Upper lobe of right lung (tissue), 1 donor: ENCODE measurements around the gene SF1. TPM values are rescaled to one million over a fixed set of nuclear protein-coding genes. Genes with fewer than 3 reads are reported as not detected.
"Not testable (repeated sequence)": the region's sequence is repeated elsewhere in the genome, so short reads cannot be mapped to it uniquely, and the experiment has no call there.

Experiments used
- ATAC-seq: fragments of 200-7000 bp; cut with Tn5 transposase; one replicate; pipeline ENCODE4 v1.9.1; 2020; ENCODE audit warnings: mild to moderate bottlenecking, moderate library complexity
- DNase-seq: peaks from one replicate; pipeline ENCODE4 v3.0.0-alpha.2; 2020
- H3K27ac ChIP-seq: fragments of 200-600 bp; one replicate; pipeline ENCODE4 v1.8.0; 2022
- H3K27me3 ChIP-seq: fragments of 200-600 bp; one replicate; pipeline ENCODE4 v1.8.0; 2022; ENCODE audit warnings: mild to moderate bottlenecking
- H3K36me3 ChIP-seq: fragments of 200-600 bp; one replicate; pipeline ENCODE4 v1.8.0; 2022
- H3K4me1 ChIP-seq: fragments of 200-600 bp; one replicate; pipeline ENCODE4 v1.8.0; 2022
- H3K4me3 ChIP-seq: fragments of 200-600 bp; one replicate; pipeline ENCODE4 v1.8.0; 2022; ENCODE audit warnings: mild to moderate bottlenecking
- H3K9me3 ChIP-seq: fragments of 200-600 bp; one replicate; pipeline ENCODE4 v1.8.0; 2022
- intact Hi-C: fragments of 100-400 bp; cut with DNase I; formaldehyde crosslinking; loops from one replicate; pipeline ENCODE4 v1.11.0; 2022
- total RNA-seq: library from RNA; stranded (reverse); fragmentation: NEBNext Ultra II Directional; extraction: Animal tissue kit (Norgen Biotek cat#: 25700); gene quantifications from one replicate; pipeline ENCODE4 v1.2.1, GENCODE V29; 2021
- TF ChIP-seq, protein P1 (sequence below): fragments of 200-600 bp; IDR thresholded peaks from one replicate; pipeline ENCODE4 v1.8.0; 2022; ENCODE audit warnings: antibody characterized with exemption
- donor health status: DM: no; HTN: yes; CAD: no; lungs with severe emphysema.

The SF1 gene
- total RNA-seq, 1 donor from 2014 or later = 294 TPM

DNA sequence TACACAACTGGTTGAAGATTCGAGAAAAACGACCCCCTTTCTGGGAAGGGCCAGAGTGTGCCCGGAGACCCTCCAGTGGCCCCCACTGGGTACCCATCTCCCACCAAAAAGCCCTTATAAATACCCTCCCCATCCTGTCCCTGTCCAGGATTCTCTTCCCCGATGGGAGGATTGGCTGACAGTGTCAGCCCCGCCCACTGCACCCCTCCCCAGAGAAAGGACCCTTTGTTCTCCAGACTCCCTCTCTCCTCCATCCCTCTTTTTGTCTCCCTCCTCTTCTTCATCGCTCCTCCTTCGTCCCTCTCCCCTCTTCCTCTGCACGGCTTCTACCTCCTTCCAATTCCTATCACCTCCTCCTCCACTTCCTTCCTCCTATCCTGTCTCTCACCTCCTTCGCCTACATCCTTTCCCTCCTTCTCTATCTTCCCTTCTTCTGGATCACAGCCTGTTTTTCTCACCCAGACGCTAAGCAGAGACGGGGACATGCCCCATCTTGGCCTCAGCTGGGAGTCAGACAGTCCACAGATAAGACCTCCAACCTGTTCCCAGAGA, 45.3 kb upstream of the SF1 start:
- H3K9me3 ChIP-seq = no peaks in the 10 kb centered on the region
- TF ChIP-seq, protein P1, sequence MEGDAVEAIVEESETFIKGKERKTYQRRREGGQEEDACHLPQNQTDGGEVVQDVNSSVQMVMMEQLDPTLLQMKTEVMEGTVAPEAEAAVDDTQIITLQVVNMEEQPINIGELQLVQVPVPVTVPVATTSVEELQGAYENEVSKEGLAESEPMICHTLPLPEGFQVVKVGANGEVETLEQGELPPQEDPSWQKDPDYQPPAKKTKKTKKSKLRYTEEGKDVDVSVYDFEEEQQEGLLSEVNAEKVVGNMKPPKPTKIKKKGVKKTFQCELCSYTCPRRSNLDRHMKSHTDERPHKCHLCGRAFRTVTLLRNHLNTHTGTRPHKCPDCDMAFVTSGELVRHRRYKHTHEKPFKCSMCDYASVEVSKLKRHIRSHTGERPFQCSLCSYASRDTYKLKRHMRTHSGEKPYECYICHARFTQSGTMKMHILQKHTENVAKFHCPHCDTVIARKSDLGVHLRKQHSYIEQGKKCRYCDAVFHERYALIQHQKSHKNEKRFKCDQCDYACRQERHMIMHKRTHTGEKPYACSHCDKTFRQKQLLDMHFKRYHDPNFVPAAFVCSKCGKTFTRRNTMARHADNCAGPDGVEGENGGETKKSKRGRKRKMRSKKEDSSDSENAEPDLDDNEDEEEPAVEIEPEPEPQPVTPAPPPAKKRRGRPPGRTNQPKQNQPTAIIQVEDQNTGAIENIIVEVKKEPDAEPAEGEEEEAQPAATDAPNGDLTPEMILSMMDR = no peak
- no peak overlapping the region for H3K27ac ChIP-seq
- H3K4me3 ChIP-seq = no peak overlapping the region
- no peaks in the 10 kb centered on the region for H3K36me3 ChIP-seq
- intact Hi-C loops = no loop called here
- no peaks in the 10 kb centered on the region for H3K4me1 ChIP-seq
- H3K27me3 ChIP-seq = no peaks in the 10 kb centered on the region
- ATAC-seq (no peak), DNase-seq (no peak)

DNA sequence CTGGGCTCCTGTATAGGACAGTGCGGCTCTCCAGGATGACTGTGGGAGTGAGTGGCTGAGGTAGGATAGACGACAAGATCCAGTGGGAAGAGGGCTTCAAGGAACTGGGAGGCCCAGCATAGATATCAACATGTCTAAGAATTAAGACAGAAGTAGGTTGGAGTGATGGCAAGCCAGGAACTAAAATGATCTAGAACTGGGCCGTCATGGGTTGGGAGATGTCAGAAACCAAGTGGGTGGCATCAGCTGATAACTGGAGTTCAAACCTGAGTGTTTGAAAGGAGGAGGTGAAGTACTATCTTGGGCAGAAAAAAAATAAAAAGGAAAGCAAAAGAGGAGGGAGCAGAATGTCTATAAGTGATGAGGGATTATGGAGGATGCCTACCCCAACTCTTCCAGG, 39.1 kb upstream of the SF1 start:
- no peak for DNase-seq
- no peaks in the 10 kb centered on the region for H3K36me3 ChIP-seq
- H3K27me3 ChIP-seq = no peaks in the 10 kb centered on the region
- no peaks in the 10 kb centered on the region for H3K9me3 ChIP-seq
- intact Hi-C loops = no loop called here
- TF ChIP-seq, protein P1 = no peak
- ATAC-seq = no peak
- H3K4me1 ChIP-seq = no peaks in the 10 kb centered on the region
- no peak overlapping the region for H3K4me3 ChIP-seq
- H3K27ac ChIP-seq = no peak overlapping the region

DNA sequence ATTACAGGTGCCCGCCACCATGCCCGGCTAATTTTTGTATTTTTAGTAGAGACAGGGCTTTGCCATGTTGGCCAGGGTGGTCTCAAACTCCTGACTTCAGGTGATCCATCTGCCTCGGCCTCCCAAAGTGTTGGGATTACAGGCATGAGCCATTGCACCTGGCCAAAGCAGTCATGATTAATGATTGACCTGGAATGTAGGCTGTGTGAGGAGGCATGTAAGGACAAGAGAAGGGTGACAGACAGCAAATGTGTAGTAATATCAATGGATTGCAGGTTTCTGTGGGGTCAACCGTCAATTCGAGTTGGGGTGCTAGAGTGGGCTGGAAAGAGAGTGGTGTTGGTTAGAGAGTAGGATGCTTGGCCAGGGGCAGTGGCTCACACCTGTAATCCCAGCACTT, 37.1 kb upstream of the SF1 start:
- H3K9me3 ChIP-seq, H3K4me1 ChIP-seq, H3K36me3 ChIP-seq, H3K4me3 ChIP-seq, H3K27ac ChIP-seq, intact Hi-C loops, H3K27me3 ChIP-seq, ATAC-seq, DNase-seq: not testable (repeated sequence)

DNA sequence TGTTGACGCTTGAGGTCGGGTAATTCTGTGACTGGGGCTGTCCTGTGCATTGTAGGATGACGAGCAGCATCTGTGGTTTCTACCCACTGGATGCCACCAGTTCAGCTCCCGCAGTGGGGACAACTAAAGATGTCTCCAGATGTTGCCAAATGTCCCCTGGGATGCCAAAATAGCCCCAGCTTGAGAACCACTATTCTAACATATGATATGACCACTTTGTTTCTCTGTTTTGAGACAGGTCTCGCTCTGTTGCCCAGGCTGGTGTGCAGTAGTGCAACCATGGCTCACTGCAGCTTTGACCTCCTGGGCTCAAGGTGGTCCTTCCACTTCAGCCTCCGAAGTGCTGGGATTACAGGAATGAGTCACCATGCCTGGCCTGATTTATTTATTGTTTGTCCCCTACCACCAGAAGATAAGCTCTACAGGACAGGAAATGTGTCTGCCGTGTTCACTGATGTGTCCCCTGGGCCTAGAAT, 36.4 kb upstream of the SF1 start:
- no peaks in the 10 kb centered on the region for H3K36me3 ChIP-seq
- H3K4me1 ChIP-seq = no peaks in the 10 kb centered on the region
- H3K27me3 ChIP-seq = no peaks in the 10 kb centered on the region
- intact Hi-C loops = no loop called here
- DNase-seq (no peak), ATAC-seq (no peak)
- no peak overlapping the region for H3K4me3 ChIP-seq
- no peak overlapping the region for H3K27ac ChIP-seq
- TF ChIP-seq, protein P1 = no peak
- no peaks in the 10 kb centered on the region for H3K9me3 ChIP-seq

DNA sequence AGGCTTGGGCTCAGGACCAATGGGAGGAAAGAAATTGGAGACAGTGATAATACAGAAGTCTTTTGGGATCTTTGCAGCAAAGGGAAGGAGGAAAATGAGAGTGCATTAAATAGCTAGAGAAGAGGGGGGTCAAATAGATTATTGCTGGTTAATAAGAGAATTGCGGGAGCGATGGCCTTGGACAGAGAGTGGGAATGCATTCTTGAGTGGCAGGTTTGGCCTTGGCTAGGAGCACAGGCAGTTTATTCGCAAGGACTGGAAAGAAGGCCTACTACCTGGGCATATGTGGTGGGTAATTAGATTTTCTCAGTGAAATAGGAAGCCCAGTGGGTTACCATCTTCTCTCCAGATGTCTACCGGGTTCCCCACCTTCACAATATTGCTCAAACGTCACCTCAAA, 35.5 kb upstream of the SF1 start:
- ATAC-seq = no peak
- Histone ChIP-seq H3K27me3 (no peaks in the 10 kb centered on the region), H3K4me1 (no peaks in the 10 kb centered on the region), H3K9me3 (no peaks in the 10 kb centered on the region), H3K27ac (no peak overlapping the region), H3K36me3 (no peaks in the 10 kb centered on the region), H3K4me3 (no peak overlapping the region)
- TF ChIP-seq, protein P1 = no peak
- DNase-seq = no peak
- intact Hi-C loops = no loop called here

DNA sequence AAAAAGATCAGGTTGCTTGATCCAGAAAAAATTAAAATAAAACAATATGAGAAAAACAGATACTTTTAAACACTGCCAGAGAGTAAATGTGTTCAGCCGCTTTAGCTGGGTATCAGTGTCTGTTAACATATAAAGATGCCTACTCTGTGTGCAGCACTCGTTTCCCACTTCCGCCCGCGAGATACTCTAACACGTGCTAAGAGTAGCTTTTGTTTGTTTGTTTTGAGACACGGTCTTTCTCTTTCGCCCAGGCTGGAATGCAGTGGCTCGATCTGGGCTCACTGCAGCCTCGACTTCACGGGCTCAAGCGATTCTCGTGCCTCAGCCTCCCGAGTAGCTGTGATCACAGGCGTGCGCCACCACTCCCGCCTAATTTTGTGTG, 32.5 kb upstream of the SF1 start:
- ATAC-seq = no peak
- Histone ChIP-seq H3K27me3 (no peaks in the 10 kb centered on the region), H3K4me1 (no peaks in the 10 kb centered on the region), H3K36me3 (peaks cover 6% of the 10 kb centered on the region), H3K9me3 (no peaks in the 10 kb centered on the region), H3K4me3 (peak overlapping the region; percentile 77), H3K27ac (peak overlapping the region; percentile 71)
- no peak for DNase-seq
- intact Hi-C loops = no loop called here
- TF ChIP-seq, protein P1 = no peak
